Loucy (cell line): ENCODE measurements around the gene CCDC85C.

Experiments
- H2AFZ ChIP-seq: fragments of 200-600 bp; sonication (generic); 2 replicates; pipeline ENCODE4 v1.6.0; 2016; ENCODE audit warnings: antibody characterized with exemption, mild to moderate bottlenecking, low read length, moderate library complexity
- H3F3A ChIP-seq: fragments of 200-600 bp; 2 replicates; pipeline ENCODE4 v1.6.0; 2016; ENCODE audit warnings: antibody characterized with exemption, low read depth, mild to moderate bottlenecking
- H3K27me3 ChIP-seq: fragments of 200-600 bp; sonication (generic); 2 replicates; pipeline ENCODE4 v1.6.1; 2014; ENCODE audit warnings: low read length, mild to moderate bottlenecking; ENCODE audit not compliant: insufficient read depth, poor library complexity, severe bottlenecking
- H3K36me3 ChIP-seq: fragments of 200-600 bp; sonication (generic); 2 replicates; pipeline ENCODE4 v1.6.1; 2016; ENCODE audit warnings: low read length; ENCODE audit not compliant: insufficient read depth
- H3K4me1 ChIP-seq: fragments of 200-600 bp; sonication (generic); 2 replicates; pipeline ENCODE4 v1.5.1; 2014; ENCODE audit warnings: low read length, mild to moderate bottlenecking; ENCODE audit not compliant: insufficient read depth, poor library complexity, severe bottlenecking
- H3K4me2 ChIP-seq: fragments of 200-600 bp; sonication (generic); 2 replicates; pipeline ENCODE4 v1.6.0; 2014; ENCODE audit warnings: antibody characterized with exemption, low read length, low read depth, mild to moderate bottlenecking; ENCODE audit not compliant: poor library complexity, severe bottlenecking
- H3K4me3 ChIP-seq: fragments of 200-600 bp; sonication (generic); 2 replicates; pipeline ENCODE4 v1.5.1; 2014; ENCODE audit warnings: low read length, mild to moderate bottlenecking, mixed read lengths; ENCODE audit not compliant: poor library complexity, severe bottlenecking
- H3K79me2 ChIP-seq: fragments of 200-600 bp; sonication (generic); 2 replicates; pipeline ENCODE4 v1.6.1; 2014; ENCODE audit warnings: low read length; ENCODE audit not compliant: insufficient read depth
- H3K9ac ChIP-seq: fragments of 200-600 bp; sonication (generic); 2 replicates; pipeline ENCODE4 v1.6.0; 2014; ENCODE audit warnings: mild to moderate bottlenecking, low read depth, low read length, moderate library complexity; ENCODE audit not compliant: poor library complexity, severe bottlenecking
- H3K9me2 ChIP-seq: fragments of 200-600 bp; sonication (generic); replicated peaks from 2 replicates; pipeline ENCODE4 v1.6.1; 2016; ENCODE audit warnings: low read depth, low read length, mixed read lengths
- H3K9me3 ChIP-seq: fragments of 200-600 bp; sonication (generic); 2 replicates; pipeline ENCODE4 v1.6.1; 2014; ENCODE audit warnings: mild to moderate bottlenecking, antibody characterized with exemption, low read length, low read depth; ENCODE audit not compliant: insufficient read depth
- H4K20me1 ChIP-seq: fragments of 200-600 bp; sonication (generic); 2 replicates; pipeline ENCODE4 v1.6.0; 2014; ENCODE audit warnings: antibody characterized with exemption, low read length, mild to moderate bottlenecking; ENCODE audit not compliant: insufficient read depth, poor library complexity, severe bottlenecking
- EZH2phosphoT487 ChIP-seq: fragments of 200-600 bp; IDR thresholded peaks from 2 replicates; pipeline ENCODE4 v1.6.1; 2018; ENCODE audit warnings: antibody characterized with exemption, mild to moderate bottlenecking, moderate library complexity, borderline replicate concordance
- TF ChIP-seq, protein P1 (sequence below): fragments of 200-600 bp; sonication (generic); conservative IDR thresholded peaks from 2 replicates; pipeline ENCODE4 v1.5.1; 2014; ENCODE audit warnings: mild to moderate bottlenecking, antibody characterized with exemption, low read length

The CCDC85C gene

DNA sequence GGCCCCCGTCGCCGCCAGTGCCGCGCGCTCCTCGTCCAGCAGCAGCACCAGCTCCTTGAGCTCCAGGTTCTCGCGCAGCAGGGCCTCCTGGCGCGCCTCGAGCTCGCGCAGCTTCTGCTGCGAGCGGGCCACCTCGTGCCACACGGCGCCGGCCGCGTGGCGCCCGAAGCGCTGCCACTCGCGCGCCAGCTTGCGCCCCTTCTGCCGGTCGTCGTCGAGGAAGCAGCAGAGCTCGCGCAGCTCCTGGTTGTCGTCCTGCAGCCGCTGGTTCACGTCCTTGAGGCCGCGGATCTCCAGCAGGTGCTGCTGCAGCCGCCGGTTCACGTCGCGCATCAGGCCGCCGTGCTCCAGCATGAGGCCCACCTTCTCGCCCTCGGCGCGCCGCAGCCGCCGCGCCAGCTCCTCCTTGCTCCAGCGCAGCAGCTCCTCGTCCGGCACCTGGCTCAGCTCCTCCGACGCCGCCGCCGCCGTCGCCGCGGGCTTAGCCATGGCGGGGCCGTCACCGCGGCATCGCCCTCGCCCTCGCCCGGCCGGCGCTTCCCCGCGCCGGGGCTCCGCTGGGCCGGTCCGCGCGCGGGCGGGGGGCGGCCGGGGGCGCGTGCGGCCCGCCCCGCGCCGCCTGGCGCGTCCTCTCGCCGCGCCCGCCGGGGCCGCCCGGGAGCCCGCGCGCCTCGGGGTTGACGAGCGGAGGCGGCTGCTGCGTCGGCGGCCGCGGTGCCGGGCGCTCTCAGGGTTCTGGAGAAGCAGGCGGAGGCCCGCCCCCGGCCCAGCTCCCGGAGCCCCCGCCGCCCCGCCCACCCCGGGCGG lies at the start of gene CCDC85C:
Gene CCDC85C (minus strand): TSS at position 737 of the 807 bp plus-strand sequence. CDS start 248 bp downstream, at position 489.
- Histone ChIP-seq H3K9me3 (no peaks in the 10 kb centered on the region), H3K4me1 (peaks cover 51% of the 10 kb centered on the region)

DNA sequence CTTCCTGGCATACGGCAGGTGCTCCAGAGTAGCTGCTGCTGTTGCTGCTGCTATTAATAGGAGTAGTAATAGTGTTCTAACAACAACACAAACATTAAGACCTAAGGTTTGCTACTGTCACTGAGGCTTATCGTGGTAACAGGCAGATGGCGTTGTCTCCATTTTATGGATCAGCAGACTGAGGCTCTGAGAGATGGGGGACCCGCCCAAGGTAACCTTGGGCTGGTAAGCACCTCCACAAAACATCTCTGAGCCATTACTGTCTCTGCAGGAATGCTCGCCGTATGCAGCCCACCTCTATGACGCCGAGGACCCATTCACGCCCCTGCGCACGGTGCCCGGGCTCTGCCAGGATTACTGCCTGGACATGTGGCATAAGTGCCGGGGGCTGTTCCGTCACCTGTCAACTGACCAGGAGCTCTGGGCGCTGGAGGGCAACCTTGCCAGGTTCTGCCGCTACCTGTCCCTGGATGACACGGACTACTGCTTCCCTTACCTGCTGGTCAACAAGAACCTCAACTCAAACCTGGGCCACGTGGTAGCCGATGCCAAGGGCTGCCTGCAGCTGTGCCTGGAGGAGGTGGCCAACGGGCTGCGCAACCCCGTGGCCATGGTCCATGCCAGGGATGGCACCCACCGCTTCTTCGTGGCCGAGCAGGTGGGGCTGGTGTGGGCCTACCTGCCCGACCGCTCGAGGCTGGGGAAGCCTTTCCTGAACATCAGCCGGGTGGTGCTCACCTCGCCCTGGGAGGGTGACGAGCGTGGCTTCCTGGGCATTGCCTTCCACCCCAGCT lies 48.1 kb upstream of the CCDC85C start:
- H3K4me3 ChIP-seq = no peak overlapping the region
- H3K79me2 ChIP-seq = no peaks in the 10 kb centered on the region
- H3K4me2 ChIP-seq = no peak overlapping the region
- H3F3A ChIP-seq = no peaks in the 10 kb centered on the region
- H3K27me3 ChIP-seq = no peaks in the 10 kb centered on the region
- H2AFZ ChIP-seq = no peak overlapping the region
- H3K9ac ChIP-seq = no peak overlapping the region
- no peaks in the 10 kb centered on the region for H3K36me3 ChIP-seq
- H3K9me3 ChIP-seq = no peaks in the 10 kb centered on the region
- TF ChIP-seq, protein P1, sequence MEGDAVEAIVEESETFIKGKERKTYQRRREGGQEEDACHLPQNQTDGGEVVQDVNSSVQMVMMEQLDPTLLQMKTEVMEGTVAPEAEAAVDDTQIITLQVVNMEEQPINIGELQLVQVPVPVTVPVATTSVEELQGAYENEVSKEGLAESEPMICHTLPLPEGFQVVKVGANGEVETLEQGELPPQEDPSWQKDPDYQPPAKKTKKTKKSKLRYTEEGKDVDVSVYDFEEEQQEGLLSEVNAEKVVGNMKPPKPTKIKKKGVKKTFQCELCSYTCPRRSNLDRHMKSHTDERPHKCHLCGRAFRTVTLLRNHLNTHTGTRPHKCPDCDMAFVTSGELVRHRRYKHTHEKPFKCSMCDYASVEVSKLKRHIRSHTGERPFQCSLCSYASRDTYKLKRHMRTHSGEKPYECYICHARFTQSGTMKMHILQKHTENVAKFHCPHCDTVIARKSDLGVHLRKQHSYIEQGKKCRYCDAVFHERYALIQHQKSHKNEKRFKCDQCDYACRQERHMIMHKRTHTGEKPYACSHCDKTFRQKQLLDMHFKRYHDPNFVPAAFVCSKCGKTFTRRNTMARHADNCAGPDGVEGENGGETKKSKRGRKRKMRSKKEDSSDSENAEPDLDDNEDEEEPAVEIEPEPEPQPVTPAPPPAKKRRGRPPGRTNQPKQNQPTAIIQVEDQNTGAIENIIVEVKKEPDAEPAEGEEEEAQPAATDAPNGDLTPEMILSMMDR = no peak
- no peaks in the 10 kb centered on the region for H3K4me1 ChIP-seq
- no peaks in the 10 kb centered on the region for H3K9me2 ChIP-seq
- H4K20me1 ChIP-seq = no peaks in the 10 kb centered on the region

More for the DNA sequence above, at the start of gene CCDC85C:
- TF ChIP-seq EZH2phosphoT487 = no peak
- TF ChIP-seq, protein P1 = no peak
- H3K9me2 ChIP-seq = no peaks in the 10 kb centered on the region
- H3K4me3 ChIP-seq = peak within 1 kb of the TSS; percentile 77
- peak within 1 kb of the TSS; percentile 98 for H3K9ac ChIP-seq
- no peaks in the 10 kb centered on the region for H3F3A ChIP-seq
- no peaks in the 10 kb centered on the region for H3K36me3 ChIP-seq
- no peaks in the 10 kb centered on the region for H3K27me3 ChIP-seq
- H3K79me2 ChIP-seq = peaks cover 55% of the 10 kb centered on the region
- peaks cover 27% of the 10 kb centered on the region for H4K20me1 ChIP-seq
- H3K4me2 ChIP-seq = peak within 1 kb of the TSS; percentile 96
- peak within 1 kb of the TSS; percentile 86 for H2AFZ ChIP-seq

DNA sequence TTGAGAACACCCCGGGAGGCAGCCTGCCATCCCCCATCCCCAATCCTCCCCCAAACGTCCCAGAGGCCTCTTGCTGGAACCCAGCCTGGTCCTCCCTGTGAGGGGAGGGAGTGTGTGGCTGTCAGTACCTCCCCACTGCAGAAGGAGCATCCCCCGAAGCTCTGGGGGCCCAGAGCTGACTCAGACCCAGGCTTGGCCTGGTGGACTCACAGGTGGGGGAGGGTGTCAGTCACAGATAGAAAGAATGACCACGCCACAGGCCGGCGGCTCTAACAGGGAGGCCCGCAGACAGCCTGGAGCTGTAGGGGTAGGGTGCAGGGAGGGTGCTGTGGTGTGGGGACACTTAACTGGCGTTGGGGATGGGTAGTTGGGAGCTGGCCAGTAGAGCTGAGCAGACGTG lies 46.2 kb upstream of the CCDC85C start:
- TF ChIP-seq, protein P1 = no peak
- no peaks in the 10 kb centered on the region for H4K20me1 ChIP-seq
- H3K4me2 ChIP-seq = no peak overlapping the region
- H3K9ac ChIP-seq = no peak overlapping the region
- no peaks in the 10 kb centered on the region for H3K9me2 ChIP-seq
- H3K4me3 ChIP-seq = no peak overlapping the region
- H3K4me1 ChIP-seq = no peaks in the 10 kb centered on the region
- no peaks in the 10 kb centered on the region for H3K9me3 ChIP-seq
- no peak overlapping the region for H2AFZ ChIP-seq
- H3K79me2 ChIP-seq = no peaks in the 10 kb centered on the region
- H3K27me3 ChIP-seq = no peaks in the 10 kb centered on the region
- H3F3A ChIP-seq = no peaks in the 10 kb centered on the region
- H3K36me3 ChIP-seq = no peaks in the 10 kb centered on the region
